Astrocyte (in vitro differentiated cells and primary cell): ENCODE data around the gene C20orf204.

Experiments used
- CTCF ChIP-seq: IDR thresholded peaks from 2 replicates; pipeline ENCODE4 v1.5.1; 2011; ENCODE audit warnings: low read depth, mild to moderate bottlenecking, inconsistent platforms, low read length, moderate library complexity; ENCODE audit not compliant: insufficient read depth
- EZH2 ChIP-seq: IDR thresholded peaks from 2 replicates; pipeline ENCODE4 v1.6.1; 2012; ENCODE audit warnings: mild to moderate bottlenecking, low read length, inconsistent platforms; ENCODE audit not compliant: insufficient read depth

GRCh38 chr20:64058536-64058935 lies 22.6 kb downstream of the C20orf204 start:
- TF ChIP-seq CTCF (no peak), EZH2 (no peak)
